Panc1 (cell line): Measurements from ENCODE around the gene DNAL1.

Experiments
- POLR2AphosphoS5 ChIP-seq: IDR thresholded peaks from 2 replicates; pipeline ENCODE4 v1.6.1; 2012; ENCODE audit warnings: mild to moderate bottlenecking, low read depth, low read length, moderate library complexity
- SIN3A ChIP-seq: IDR thresholded peaks from 2 replicates; pipeline ENCODE4 v1.6.1; 2012; ENCODE audit warnings: low read depth, mild to moderate bottlenecking, low read length, moderate library complexity, borderline replicate concordance; ENCODE audit not compliant: insufficient read depth
- TF ChIP-seq, protein P1 (sequence below): fragments of 450-650 bp; IDR thresholded peaks from 2 replicates; pipeline ENCODE4 v1.5.1; 2017; ENCODE audit warnings: mild to moderate bottlenecking

DNA sequence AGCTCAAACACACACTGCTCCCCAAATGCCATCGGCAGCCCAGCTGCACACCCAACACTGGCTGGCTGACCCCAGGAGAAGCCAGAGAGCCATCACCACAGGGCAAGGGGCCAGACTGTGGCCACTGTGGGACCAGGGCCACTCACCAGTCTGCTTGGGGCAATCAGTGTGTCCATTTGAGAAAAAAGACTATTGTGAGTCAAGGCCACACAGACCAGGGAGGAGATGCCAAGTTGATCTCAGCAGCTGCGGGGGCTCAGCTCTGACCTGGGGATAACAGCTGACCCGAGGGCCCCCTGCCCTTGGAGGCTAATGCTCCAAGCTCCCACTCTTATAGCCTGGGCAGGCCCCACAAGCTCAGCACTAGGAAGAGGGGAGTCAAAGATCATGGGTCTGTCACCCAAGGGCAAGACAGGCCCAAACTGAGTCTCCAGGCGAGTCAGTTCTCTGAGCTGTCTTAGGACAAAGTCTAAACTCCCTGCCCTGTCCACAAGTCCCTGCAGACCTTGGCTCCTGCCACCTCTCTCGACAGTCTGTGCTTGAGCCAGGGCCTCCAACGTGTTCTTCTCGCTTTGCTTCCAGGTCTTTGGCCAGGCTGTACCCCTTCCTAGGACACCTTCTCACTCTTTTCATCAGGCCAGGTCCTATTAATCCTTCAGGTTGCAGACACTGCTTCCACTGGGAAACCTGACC is 99.5 kb downstream of the DNAL1 start:
- TF ChIP-seq, protein P1, sequence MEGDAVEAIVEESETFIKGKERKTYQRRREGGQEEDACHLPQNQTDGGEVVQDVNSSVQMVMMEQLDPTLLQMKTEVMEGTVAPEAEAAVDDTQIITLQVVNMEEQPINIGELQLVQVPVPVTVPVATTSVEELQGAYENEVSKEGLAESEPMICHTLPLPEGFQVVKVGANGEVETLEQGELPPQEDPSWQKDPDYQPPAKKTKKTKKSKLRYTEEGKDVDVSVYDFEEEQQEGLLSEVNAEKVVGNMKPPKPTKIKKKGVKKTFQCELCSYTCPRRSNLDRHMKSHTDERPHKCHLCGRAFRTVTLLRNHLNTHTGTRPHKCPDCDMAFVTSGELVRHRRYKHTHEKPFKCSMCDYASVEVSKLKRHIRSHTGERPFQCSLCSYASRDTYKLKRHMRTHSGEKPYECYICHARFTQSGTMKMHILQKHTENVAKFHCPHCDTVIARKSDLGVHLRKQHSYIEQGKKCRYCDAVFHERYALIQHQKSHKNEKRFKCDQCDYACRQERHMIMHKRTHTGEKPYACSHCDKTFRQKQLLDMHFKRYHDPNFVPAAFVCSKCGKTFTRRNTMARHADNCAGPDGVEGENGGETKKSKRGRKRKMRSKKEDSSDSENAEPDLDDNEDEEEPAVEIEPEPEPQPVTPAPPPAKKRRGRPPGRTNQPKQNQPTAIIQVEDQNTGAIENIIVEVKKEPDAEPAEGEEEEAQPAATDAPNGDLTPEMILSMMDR = no peak
- TF ChIP-seq POLR2AphosphoS5 (no peak), SIN3A (no peak)
